H1 (cell line): Measurements from ENCODE around the gene E2F1.
"Not testable (repeated sequence)": the region's sequence is repeated elsewhere in the genome, so short reads cannot be mapped to it uniquely, and the experiment has no call there.

Source experiments
- FOSL1 ChIP-seq: IDR thresholded peaks from 2 replicates; pipeline ENCODE4 v1.6.1; 2011; ENCODE audit warnings: mild to moderate bottlenecking, low read depth, low read length, moderate library complexity; ENCODE audit not compliant: insufficient read depth
- KDM5A ChIP-seq: fragments of 200-600 bp; IDR thresholded peaks from 2 replicates; pipeline ENCODE4 v1.7.1; 2012; ENCODE audit warnings: mild to moderate bottlenecking, low read length, inconsistent platforms, mixed read lengths
- POLR2A ChIP-seq, 2 experiments: IDR thresholded peaks; 1 replicate in 1 of 2; 2 replicates in 1 of 2; pipeline ENCODE4 v1.6.1; 2011; ENCODE audit warnings: low read depth in 2 of 2, low read length in 2 of 2, mild to moderate bottlenecking in 2 of 2; ENCODE audit errors: control extremely low read depth in 1 of 2
- RXRA ChIP-seq: IDR thresholded peaks from 2 replicates; pipeline ENCODE4 v1.6.1; 2011; ENCODE audit warnings: low read depth, mild to moderate bottlenecking, low read length, moderate library complexity; ENCODE audit not compliant: insufficient read depth
- YY1 ChIP-seq: IDR thresholded peaks from 2 replicates; pipeline ENCODE4 v1.6.1; 2011; ENCODE audit warnings: low read depth, mild to moderate bottlenecking, low read length
- TF ChIP-seq, protein P1 (sequence below), 3 experiments: IDR thresholded peaks; 1 replicate in 2 of 3; 2 replicates in 1 of 3; pipeline versions ENCODE4 v1.5.1 to v1.6.1; 2011; ENCODE audit warnings: low read length in 3 of 3, mild to moderate bottlenecking in 3 of 3, inconsistent platforms in 2 of 3, low read depth in 1 of 3, moderate library complexity in 1 of 3; ENCODE audit not compliant: insufficient read depth in 1 of 3; ENCODE audit errors: control extremely low read depth in 1 of 3

DNA sequence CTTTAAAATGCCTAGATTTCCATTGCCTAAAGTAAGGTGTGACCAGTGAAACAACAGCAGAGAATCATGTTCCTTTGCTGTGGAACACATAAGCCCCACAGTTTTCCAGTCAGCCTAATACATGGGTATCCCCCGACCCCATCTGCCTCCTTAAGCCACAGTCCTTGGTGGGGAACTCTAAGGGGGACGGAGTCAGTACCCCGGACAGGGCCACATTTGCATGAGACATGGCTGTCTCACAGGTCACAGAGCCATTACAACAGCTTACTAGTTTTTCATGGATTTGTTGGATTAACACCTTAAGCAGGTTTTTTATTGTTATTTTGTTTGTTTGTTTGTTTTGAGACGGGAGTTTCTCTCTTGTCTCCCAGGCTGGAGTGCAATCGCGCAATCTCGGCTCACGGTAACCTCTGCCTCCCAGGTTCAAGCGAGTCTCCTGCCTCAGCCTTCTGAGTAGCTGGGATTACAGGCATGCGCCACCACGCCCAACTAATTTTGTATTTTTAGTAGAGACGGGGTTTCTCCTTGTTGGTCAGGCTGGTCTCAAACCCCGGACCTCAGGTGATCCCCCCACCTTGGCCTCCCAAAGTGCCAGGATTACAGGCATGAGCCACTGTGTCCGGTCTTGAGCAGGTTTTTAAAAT lies 39.1 kb downstream of the E2F1 start:
- TF ChIP-seq KDM5A; POLR2A (IDR thresholded peaks at IDR 0.05; ENCODE audit: control extremely low read depth in 1 of 2, low read depth in 2 of 2, low read length in 2 of 2); RXRA; FOSL1; YY1: not testable (repeated sequence)
- TF ChIP-seq, protein P1, sequence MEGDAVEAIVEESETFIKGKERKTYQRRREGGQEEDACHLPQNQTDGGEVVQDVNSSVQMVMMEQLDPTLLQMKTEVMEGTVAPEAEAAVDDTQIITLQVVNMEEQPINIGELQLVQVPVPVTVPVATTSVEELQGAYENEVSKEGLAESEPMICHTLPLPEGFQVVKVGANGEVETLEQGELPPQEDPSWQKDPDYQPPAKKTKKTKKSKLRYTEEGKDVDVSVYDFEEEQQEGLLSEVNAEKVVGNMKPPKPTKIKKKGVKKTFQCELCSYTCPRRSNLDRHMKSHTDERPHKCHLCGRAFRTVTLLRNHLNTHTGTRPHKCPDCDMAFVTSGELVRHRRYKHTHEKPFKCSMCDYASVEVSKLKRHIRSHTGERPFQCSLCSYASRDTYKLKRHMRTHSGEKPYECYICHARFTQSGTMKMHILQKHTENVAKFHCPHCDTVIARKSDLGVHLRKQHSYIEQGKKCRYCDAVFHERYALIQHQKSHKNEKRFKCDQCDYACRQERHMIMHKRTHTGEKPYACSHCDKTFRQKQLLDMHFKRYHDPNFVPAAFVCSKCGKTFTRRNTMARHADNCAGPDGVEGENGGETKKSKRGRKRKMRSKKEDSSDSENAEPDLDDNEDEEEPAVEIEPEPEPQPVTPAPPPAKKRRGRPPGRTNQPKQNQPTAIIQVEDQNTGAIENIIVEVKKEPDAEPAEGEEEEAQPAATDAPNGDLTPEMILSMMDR (IDR thresholded peaks at IDR 0.05; ENCODE audit: control extremely low read depth in 1 of 3, insufficient read depth in 1 of 3, low read depth in 1 of 3, low read length in 3 of 3) = not testable (repeated sequence)
